Activated T-cell treated with anti-CD3 and anti-CD28 coated beads, Interleukin-2, amount 50 U/mL, for 24 hours (primary cell): ENCODE results near the gene SDK2.

Experiments
- DNase-seq: peaks from one replicate; pipeline ENCODE4 v3.0.0-alpha.2; 2020
- H3K27ac Mint-ChIP-seq: 2 replicates; pipeline ENCODE4 v1.8.0; 2020; ENCODE audit warnings: mild to moderate bottlenecking, mixed read lengths
- H3K27me3 Mint-ChIP-seq: 2 replicates; pipeline ENCODE4 v1.8.0; 2020; ENCODE audit warnings: mixed read lengths
- H3K36me3 Mint-ChIP-seq: 2 replicates; pipeline ENCODE4 v1.8.0; 2020; ENCODE audit warnings: low read depth, mixed read lengths
- H3K4me1 Mint-ChIP-seq: 2 replicates; pipeline ENCODE4 v1.8.0; 2020; ENCODE audit warnings: low read depth, mixed read lengths
- H3K4me3 Mint-ChIP-seq: 2 replicates; pipeline ENCODE4 v1.8.0; 2020; ENCODE audit warnings: mild to moderate bottlenecking, moderate library complexity, mixed read lengths
- H3K9me3 Mint-ChIP-seq: 2 replicates; pipeline ENCODE4 v1.8.0; 2020; ENCODE audit warnings: mixed read lengths

SDK2 gene

DNA sequence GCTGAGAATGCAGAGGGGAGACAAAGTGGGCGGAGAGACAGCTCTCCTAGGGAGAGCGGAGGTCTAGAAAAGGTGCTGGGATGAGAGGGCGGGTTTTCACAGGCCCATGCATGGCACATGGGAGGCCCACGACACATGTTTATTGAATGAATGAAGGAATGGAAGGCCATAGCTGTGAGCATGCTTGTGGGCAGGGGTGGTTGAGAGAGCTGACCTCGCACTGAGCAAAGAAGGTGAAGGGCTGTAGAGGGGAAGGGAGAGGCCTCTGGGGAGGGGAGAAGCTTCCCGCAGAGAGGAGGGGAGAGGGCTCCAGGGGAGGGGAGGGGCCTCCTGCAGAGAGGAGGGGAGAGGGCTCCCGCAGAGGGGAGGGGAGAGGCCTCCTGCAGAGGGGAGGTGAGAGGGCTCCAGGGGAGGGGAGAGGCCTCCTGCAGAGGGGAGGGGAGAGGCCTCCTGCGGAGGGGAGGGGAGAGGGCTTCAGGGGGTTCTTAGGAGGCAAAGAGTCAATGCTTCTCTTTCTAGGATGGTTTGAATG, 27.3 kb downstream of the SDK2 start:
- Mint-ChIP-seq H3K36me3 (no peaks in the 10 kb centered on the region), H3K27me3 (no peaks in the 10 kb centered on the region), H3K9me3 (no peaks in the 10 kb centered on the region), H3K4me3 (no peak overlapping the region), H3K27ac (no peak overlapping the region), H3K4me1 (peaks cover 5% of the 10 kb centered on the region)
- DNase-seq = no peak

DNA sequence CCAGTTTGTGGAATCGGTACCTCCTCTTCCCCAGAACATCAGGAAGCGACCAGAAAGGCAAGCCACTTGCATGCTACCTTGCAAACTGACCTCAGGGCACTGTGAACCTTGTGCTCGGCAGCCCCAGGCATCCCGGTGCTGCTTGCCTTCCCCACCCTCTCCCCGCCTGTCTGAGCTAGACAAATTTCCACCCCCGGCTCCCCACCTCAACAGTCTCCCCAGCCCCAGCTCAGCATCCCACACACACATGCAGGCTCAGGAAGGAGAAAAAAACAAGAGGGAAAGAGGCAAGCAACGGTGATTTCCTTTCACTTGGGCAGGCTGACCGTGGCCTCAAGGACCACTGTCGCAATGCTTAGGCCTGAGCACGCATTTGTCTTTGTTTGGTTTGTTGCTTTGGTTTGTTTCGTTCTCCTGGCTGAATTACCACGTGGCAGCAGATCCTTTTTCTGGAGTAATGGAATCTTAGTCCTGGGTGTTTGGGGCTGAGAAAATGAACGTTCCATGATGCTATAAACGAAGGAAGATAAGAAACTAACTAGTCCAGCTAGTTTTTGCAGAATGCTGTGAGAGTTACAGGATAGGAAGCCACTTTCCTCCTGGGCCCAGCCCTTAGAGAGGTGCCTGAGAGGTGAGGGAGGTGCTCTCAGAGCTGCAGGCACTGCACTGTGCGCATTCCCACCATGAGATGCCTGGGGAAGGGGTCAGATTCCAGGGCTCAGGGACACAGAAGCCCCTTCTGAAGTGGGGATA, 27.9 kb downstream of the SDK2 start:
- Mint-ChIP-seq H3K27ac (no peak overlapping the region), H3K36me3 (no peaks in the 10 kb centered on the region), H3K4me3 (no peak overlapping the region), H3K27me3 (no peaks in the 10 kb centered on the region), H3K9me3 (no peaks in the 10 kb centered on the region), H3K4me1 (peaks cover 5% of the 10 kb centered on the region)
- no peak for DNase-seq

DNA sequence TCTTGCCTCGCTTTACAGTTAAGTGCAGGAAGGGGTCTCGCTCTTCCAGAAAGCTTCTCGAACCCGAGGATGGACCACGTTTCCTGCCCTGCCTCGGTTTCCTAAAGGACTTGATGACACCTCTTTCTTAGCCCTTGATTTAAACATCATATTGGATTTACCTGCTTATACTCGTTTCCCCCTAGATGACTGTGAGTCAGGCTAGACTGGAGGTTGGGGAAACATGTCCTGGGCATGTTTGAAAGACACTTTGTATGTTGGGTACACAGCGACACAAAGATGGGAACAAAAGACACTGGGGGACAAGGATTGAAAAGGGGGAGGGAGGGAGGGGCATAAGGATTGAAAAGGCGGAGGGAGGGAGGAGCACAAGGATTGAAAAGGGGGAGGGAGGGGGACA, 30.0 kb downstream of the SDK2 start:
- no peaks in the 10 kb centered on the region for H3K9me3 Mint-ChIP-seq
- H3K36me3 Mint-ChIP-seq = no peaks in the 10 kb centered on the region
- H3K27me3 Mint-ChIP-seq = no peaks in the 10 kb centered on the region
- no peak overlapping the region for H3K4me3 Mint-ChIP-seq
- peaks cover 3% of the 10 kb centered on the region for H3K4me1 Mint-ChIP-seq
- H3K27ac Mint-ChIP-seq = no peak overlapping the region
- DNase-seq = no peak

DNA sequence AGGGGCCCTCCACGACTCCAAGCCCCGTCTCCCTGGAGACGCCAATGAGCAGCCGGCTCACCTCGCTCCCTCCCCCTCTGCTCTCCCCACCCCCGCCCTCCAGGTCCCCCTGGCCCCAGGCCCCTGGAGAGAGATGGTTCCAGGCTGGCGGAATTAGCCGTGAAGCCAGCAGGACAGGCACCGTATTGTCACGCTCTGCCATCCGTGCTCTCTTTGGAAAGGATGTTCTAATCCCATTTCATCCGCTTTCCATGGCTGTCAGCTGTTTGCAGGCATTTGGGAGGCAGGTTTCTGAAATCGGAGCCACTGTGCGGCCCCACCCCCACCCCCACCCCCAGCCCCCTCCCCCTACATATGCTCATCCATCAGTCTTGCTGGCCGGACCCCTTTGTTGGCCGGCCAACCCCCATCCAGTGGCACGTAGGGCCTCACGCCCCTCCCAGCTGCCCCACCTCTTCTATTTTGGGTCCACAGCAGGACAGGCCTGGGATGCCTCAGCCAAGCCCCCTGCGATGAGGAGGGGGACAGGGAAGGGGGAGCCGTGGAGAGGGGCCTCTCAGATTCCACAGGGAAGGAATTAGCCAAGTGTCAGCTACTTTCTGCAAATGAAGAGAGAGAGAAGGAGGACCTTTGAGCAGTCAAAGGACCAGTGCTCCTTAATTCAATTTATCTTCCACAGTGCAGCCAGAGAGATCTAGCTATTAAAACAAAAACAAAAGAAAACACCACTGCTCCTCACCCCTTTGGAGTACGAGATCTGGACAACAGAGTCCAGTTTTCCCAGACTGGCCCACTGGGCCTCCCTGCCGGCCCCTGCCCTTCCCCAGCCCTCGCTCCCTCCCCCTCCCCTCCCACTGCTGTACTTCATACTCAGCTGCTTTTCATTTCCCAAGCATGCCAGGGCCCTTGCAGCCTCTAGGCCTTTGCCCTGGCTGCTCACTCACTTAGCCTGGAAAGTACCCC, 30.7 kb downstream of the SDK2 start:
- no peaks in the 10 kb centered on the region for H3K36me3 Mint-ChIP-seq
- DNase-seq = no peak
- no peaks in the 10 kb centered on the region for H3K27me3 Mint-ChIP-seq
- H3K27ac Mint-ChIP-seq = no peak overlapping the region
- no peaks in the 10 kb centered on the region for H3K9me3 Mint-ChIP-seq
- H3K4me1 Mint-ChIP-seq = peaks cover 3% of the 10 kb centered on the region
- H3K4me3 Mint-ChIP-seq = no peak overlapping the region

DNA sequence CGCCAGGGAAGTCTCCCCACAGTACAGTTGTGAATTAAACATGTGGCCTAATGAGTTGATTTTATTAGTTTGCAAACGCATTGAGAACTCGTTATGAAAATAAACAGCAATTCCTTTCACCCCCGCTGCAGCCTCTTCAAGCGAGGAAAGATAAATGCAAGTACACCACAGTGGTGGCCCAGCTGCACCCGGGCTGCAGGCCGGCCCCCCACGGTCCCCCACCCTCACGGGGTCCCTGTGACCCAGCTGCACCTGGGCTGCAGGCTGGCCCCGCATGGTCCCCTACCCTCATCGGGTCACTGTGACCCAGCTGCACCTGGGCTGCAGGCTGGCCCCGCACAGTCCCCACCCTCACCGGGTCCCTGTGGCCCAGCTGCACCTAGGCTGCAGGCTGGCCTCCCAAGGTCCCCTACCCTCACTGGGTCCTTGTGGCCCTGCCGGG, 32.2 kb downstream of the SDK2 start:
- no peak overlapping the region for H3K27ac Mint-ChIP-seq

DNA sequence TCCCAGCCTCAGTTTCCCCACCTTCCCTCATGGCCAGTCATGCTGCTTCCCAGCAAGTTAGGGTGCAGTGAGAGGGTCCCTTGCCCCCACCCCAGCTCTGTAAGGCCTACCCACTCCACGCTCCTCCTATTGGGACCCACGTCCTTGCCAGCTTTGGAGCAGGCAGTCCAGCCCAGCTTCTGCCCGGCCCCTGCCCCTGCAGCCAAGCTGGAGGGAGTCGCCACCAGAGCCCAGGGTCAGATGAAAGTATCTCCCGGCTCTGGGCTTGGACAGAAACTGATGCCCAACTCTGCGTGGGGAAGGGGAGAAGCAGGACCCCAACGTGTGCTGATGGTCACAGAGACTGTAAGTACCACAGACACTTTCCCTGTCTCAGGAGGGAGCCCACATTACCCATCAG, 32.6 kb downstream of the SDK2 start:
- Mint-ChIP-seq H3K4me1 (peaks cover under 1% of the 10 kb centered on the region), H3K27ac (no peak overlapping the region), H3K9me3 (no peaks in the 10 kb centered on the region), H3K36me3 (no peaks in the 10 kb centered on the region), H3K4me3 (no peak overlapping the region), H3K27me3 (no peaks in the 10 kb centered on the region)
- DNase-seq = no peak

More for the DNA sequence above, 32.2 kb downstream of the SDK2 start:
- no peak overlapping the region for H3K4me3 Mint-ChIP-seq
- no peaks in the 10 kb centered on the region for H3K36me3 Mint-ChIP-seq
- peaks cover 3% of the 10 kb centered on the region for H3K4me1 Mint-ChIP-seq
- no peaks in the 10 kb centered on the region for H3K27me3 Mint-ChIP-seq
- H3K9me3 Mint-ChIP-seq = no peaks in the 10 kb centered on the region
- no peak for DNase-seq

DNA sequence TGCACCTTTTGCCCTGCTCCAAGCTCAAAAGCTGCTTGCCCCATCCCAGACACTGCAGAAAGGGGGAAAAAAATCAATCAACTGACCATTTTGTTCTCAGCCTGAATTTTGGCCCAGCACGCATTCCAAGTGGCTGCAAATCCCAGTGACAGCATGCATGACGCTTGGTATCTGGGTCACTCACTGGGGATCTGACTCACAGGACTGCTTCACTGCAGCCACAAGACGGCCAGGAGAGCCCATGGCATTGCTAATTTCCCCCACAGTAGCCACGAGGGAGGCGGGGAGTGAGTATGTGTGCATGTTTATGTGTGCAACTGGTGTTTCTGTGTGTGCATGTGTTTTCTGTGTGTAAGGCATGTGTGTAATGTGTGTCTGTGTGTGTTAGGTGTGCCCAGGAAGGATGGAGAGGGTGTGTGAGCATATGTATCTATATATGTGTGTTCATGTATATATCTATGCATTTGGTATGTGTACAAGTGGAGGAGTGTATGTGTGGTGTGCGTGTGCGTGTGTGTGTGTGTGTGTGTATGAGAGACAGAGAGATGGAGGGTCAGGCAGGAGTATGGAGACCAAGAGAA, 33.8 kb downstream of the SDK2 start:
- no peak overlapping the region for H3K27ac Mint-ChIP-seq
- H3K4me3 Mint-ChIP-seq = no peak overlapping the region
- no peaks in the 10 kb centered on the region for H3K9me3 Mint-ChIP-seq
- no peaks in the 10 kb centered on the region for H3K27me3 Mint-ChIP-seq
- H3K4me1 Mint-ChIP-seq = no peaks in the 10 kb centered on the region
- no peaks in the 10 kb centered on the region for H3K36me3 Mint-ChIP-seq
- DNase-seq = no peak

DNA sequence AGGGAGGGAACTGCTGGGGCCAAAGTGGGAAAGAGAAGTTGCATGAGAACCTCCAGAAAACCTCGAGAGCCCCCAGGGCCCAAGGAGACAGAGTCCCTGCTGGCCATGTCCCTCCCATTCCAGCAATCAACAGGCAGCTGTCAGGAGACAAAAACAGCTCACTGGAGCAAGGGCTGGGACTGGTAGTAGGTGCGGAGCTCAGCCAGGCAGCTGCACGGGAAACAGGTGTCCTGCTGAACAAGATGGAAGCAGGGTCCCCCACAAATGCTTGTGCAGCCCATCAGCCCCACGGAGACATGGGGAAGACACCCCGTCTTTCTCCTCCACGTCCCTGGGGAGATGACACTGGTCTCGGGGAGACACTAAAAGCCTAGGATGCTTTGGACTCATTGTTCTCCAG, 34.5 kb downstream of the SDK2 start:
- Mint-ChIP-seq H3K4me3 (no peak overlapping the region), H3K27me3 (no peaks in the 10 kb centered on the region), H3K9me3 (no peaks in the 10 kb centered on the region), H3K4me1 (no peaks in the 10 kb centered on the region), H3K36me3 (no peaks in the 10 kb centered on the region), H3K27ac (no peak overlapping the region)
- no peak for DNase-seq

DNA sequence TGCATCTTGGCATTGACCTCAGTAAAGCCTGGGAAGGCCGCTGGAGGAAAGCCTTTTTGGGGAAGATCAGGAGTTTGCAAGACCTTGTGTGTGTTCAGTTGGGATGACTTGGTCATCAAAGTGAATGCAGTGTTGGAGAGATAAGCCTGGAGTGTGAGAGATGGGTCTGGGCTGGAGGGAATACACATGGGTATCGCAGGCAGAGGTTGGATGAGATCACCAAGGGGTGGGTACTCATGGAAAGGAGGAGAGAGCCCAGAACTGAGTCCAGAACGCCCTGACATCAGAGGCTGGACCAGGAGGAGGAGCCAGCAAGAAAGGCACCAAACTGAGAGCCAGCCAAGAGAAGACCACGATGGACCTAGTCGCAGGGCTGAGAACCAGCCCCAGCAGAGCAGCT, 35.2 kb downstream of the SDK2 start:
- no peak overlapping the region for H3K4me3 Mint-ChIP-seq
- no peak overlapping the region for H3K27ac Mint-ChIP-seq
- H3K27me3 Mint-ChIP-seq = no peaks in the 10 kb centered on the region
- DNase-seq = no peak
- H3K9me3 Mint-ChIP-seq = no peaks in the 10 kb centered on the region
- no peaks in the 10 kb centered on the region for H3K36me3 Mint-ChIP-seq
- no peaks in the 10 kb centered on the region for H3K4me1 Mint-ChIP-seq

DNA sequence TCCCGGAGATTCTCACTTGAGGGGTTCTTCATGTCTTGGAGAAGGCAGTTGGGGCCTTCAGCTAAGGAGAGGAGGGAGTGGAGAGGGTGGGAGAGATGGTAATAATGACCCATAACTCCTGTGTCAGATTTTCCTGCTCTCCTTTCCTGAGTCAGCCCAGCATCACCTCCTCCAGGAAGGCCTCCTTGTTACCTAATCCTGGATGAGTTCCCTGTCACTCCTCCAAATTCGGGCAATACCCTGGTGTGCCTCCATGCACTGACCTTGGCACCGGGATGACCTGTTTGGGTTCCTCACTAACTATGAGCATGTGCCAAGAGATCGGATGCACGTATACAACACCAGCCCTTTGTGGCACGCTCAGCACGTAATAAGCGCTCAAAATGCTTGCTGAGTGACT, 38.8 kb downstream of the SDK2 start:
- Mint-ChIP-seq H3K4me3 (no peak overlapping the region), H3K9me3 (no peaks in the 10 kb centered on the region), H3K4me1 (no peaks in the 10 kb centered on the region)

DNA sequence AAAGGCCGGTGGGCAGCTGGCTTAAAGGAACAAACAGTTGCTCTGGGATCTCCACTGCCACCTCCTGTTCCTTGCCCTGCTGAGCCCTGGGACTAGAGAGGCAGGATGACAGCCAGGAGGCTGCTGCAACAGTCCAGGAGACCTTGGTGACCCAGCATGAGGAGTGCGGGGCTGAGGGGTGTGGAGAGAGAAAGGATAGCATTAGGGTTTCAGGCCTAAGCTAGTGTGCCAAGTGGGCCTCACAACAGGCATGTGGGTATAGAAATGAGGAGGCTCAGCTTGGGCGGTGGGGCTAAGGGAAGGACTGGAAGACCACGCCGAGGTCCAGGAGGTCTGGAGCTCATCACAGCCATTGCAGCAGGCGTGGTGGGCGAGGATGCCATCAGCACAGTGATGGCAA, 39.8 kb downstream of the SDK2 start:
- Mint-ChIP-seq H3K27me3 (no peaks in the 10 kb centered on the region), H3K4me3 (no peak overlapping the region), H3K9me3 (no peaks in the 10 kb centered on the region), H3K27ac (no peak overlapping the region), H3K36me3 (no peaks in the 10 kb centered on the region), H3K4me1 (no peaks in the 10 kb centered on the region)
- DNase-seq = no peak

More for the DNA sequence above, 38.8 kb downstream of the SDK2 start:
- Mint-ChIP-seq H3K27ac (no peak overlapping the region), H3K36me3 (no peaks in the 10 kb centered on the region), H3K27me3 (no peaks in the 10 kb centered on the region)
- DNase-seq = no peak

DNA sequence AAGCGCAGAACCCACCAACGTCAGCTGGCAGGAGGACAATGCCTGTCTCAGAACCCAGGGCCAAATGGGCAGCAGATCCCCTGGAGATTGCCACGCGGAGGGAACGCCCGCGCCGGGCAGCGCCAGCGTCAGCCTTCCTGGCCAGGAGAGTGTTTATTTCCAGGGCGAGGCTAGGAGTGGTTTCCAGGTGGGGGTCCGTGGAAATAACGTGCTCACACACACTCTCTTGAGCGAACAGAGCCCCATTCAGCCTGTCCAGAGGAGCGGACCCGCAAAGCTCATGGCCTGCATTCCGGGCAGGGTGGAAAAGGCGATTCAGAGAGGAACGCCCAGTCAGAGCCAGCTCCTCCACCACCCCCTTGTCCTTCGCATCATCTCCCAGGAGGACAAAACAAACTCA, 40.3 kb downstream of the SDK2 start:
- H3K4me3 Mint-ChIP-seq = no peak overlapping the region
- DNase-seq = no peak
- no peaks in the 10 kb centered on the region for H3K27me3 Mint-ChIP-seq
- H3K4me1 Mint-ChIP-seq = no peaks in the 10 kb centered on the region
- no peak overlapping the region for H3K27ac Mint-ChIP-seq
- no peaks in the 10 kb centered on the region for H3K36me3 Mint-ChIP-seq
- no peaks in the 10 kb centered on the region for H3K9me3 Mint-ChIP-seq

DNA sequence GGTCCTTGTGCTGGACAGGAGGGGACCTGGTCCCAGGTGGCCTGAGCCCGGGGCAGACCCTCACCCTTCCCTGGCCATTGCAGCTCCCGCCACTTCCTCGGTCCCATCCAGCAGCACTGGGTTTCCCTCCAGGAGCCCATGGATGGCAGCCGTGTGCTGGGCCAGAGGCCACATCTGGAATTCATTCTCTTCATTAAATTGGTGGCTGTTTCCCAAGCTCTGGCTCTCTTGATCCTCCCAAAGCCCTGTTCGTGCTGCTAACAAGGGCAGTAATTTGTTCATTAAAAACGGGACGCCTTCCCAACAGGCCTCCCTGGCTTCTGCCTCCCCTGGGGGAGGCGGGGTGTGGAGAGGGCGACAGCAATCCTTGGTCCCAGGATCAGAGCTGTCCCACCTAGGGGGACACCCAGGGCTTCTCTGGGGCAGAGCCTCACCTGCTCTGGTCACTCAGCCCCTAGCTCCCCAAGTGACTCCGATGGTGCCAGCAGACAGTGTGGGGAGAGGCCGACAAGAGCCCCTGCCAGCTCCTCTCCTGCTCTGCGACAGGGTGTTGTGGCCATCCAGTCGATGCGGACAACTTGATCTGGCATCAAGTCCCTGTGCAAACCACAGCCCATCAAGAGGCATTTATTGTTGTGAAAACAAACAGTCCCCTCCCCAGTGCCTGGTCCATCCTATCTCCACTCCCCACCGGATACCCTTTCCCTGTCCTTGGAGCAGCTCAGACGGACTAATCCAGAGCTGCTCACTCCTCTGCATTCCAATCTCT, 44.0 kb downstream of the SDK2 start:
- peaks cover 10% of the 10 kb centered on the region for H3K4me1 Mint-ChIP-seq
- no peak overlapping the region for H3K4me3 Mint-ChIP-seq
- no peak overlapping the region for H3K27ac Mint-ChIP-seq
- no peak for DNase-seq
- H3K27me3 Mint-ChIP-seq = no peaks in the 10 kb centered on the region
- no peaks in the 10 kb centered on the region for H3K36me3 Mint-ChIP-seq
- no peaks in the 10 kb centered on the region for H3K9me3 Mint-ChIP-seq

DNA sequence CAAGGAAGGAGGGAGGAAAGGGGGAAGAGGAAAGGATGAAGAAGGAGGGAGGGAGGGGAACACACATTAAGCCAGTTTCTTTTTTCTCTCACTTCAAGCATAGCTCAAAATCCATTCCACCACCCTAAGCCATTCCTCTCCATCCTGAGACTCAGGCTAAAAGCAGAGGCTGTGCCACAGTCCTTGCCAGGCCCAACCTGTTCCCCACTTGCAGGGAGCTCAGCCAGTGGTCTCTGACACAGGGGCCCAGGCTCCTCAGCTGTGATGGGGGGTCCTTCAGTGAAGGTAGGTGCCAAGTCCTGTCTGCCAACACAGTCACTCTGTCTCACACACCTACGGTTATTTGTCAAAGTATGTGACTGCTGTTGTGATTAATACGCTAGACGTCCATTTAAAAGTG, 44.6 kb downstream of the SDK2 start:
- H3K27ac Mint-ChIP-seq = no peak overlapping the region
- no peaks in the 10 kb centered on the region for H3K9me3 Mint-ChIP-seq

More for the DNA sequence above, 44.6 kb downstream of the SDK2 start:
- H3K4me3 Mint-ChIP-seq = no peak overlapping the region
- H3K4me1 Mint-ChIP-seq = peaks cover 16% of the 10 kb centered on the region
- H3K36me3 Mint-ChIP-seq = no peaks in the 10 kb centered on the region
- no peak for DNase-seq
- no peaks in the 10 kb centered on the region for H3K27me3 Mint-ChIP-seq
